ENCODE measurements around the gene CLN6. TPM values are rescaled to one million over a fixed set of nuclear protein-coding genes. Genes with fewer than 3 reads are reported as not detected.

CLN6 gene
- total RNA-seq, 3 donors from 2014 or later: 20.1 to 39.2 (median 31.0) TPM

DNA sequence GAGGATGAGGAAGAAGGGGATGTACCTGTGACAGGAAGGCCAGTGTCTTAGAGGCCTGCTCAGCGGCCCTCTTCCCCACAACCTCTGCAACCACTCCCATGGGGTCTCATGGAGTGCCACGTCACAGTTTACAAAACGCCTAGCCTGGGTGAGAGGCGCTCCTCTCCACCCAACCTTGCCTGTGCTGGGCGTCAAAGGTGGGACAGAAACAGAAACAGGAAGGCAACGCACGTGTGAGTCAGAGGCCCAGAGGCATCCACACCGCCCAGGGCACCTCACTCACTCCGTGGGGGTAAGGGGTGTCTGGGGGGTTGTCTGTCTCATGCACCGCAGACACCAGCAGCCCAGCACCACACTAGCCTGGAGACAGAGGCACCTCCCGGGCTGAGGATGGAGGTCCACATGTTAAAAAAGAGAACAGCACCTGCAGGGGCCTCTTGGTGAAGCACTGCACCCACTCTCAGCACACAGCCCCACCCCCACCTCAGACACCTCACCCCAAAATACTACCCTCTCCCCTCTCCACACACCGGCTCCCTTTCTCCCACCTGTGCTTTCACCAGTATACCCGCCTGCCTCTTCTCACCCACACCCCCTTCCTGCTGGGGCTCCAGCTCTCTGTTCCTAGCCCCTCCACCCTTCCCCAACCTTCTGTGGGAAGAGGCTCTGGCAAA is 19.7 kb downstream of the CLN6 start:
- TF ChIP-seq, protein P1, sequence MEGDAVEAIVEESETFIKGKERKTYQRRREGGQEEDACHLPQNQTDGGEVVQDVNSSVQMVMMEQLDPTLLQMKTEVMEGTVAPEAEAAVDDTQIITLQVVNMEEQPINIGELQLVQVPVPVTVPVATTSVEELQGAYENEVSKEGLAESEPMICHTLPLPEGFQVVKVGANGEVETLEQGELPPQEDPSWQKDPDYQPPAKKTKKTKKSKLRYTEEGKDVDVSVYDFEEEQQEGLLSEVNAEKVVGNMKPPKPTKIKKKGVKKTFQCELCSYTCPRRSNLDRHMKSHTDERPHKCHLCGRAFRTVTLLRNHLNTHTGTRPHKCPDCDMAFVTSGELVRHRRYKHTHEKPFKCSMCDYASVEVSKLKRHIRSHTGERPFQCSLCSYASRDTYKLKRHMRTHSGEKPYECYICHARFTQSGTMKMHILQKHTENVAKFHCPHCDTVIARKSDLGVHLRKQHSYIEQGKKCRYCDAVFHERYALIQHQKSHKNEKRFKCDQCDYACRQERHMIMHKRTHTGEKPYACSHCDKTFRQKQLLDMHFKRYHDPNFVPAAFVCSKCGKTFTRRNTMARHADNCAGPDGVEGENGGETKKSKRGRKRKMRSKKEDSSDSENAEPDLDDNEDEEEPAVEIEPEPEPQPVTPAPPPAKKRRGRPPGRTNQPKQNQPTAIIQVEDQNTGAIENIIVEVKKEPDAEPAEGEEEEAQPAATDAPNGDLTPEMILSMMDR (IDR thresholded peaks at IDR 0.05): no peak
- Histone ChIP-seq H3K9me3 (no peaks in the 10 kb centered on the region), H3K4me1 (ENCODE audit: low read depth) (peaks cover 13% of the 10 kb centered on the region), H3K4me3 (no peak overlapping the region), H3K36me3 (ENCODE audit: low read depth) (no peaks in the 10 kb centered on the region)
- DNase-seq (no peak), ATAC-seq (no peak)
- intact Hi-C loops (cut with DNase I, micrococcal nuclease): no loop called here

DNA sequence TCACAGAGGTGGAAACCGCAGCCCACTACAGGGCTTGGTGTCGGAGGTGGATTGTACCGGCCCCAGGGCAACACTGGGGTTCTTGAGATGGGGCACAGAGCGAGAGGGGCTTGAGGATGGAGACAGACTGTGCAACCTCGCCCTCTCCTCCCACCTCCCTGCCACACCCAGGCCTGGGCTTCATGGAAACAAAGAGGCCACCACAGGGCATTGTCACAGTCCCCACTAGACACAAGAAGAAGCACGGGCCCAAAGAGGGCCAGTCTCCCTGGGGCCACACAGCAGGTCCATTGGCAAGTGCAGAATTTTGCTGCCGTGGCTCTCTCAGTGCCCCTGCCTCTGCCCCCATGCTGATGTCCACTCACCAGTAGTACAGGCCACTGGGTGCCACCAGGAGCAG is 20.3 kb downstream of the CLN6 start:
- no peak for ATAC-seq
- peak in 1 of 3 donors; percentile 31 for DNase-seq
- Histone ChIP-seq H3K36me3 (ENCODE audit: low read depth) (no peaks in the 10 kb centered on the region), H3K4me1 (ENCODE audit: low read depth) (peaks cover 13% of the 10 kb centered on the region), H3K4me3 (no peak overlapping the region), H3K9me3 (no peaks in the 10 kb centered on the region)
- intact Hi-C loops (cut with DNase I, micrococcal nuclease): no loop called here
- TF ChIP-seq, protein P1 (IDR thresholded peaks at IDR 0.05): no peak

DNA sequence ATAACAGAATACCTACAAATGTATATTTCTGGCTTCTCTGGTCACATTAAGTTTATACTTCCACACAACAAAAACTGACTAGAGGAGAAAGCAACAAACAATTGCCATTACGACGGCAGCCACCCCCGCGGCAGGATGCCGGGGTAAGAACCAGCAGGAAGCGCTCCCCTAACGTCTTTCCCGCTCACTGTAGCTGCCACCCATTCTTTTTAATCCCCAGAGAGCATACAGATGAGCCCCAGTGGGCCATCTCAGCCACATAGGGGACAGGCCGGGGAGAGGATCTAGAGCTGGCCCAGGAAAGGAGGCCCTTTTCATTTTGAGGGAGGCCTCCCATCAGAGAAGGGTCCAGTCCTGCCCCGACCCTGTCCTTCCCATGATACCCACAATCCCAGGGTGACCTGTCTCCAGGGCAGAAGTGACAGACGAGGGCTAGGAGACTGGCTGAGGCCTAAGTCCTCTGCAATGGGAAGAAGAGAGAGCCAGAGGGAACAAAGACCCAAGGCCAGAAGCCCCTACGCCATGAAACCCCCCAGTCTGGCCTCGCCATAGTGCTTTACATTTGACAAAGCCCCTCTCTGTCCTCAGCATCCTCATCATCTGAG is 20.8 kb downstream of the CLN6 start:
- H3K4me1 ChIP-seq (ENCODE audit: low read depth): peaks cover 13% of the 10 kb centered on the region
- intact Hi-C loops (cut with DNase I, micrococcal nuclease): no loop called here
- TF ChIP-seq, protein P1 (IDR thresholded peaks at IDR 0.05): no peak
- no peaks in the 10 kb centered on the region for H3K9me3 ChIP-seq
- H3K4me3 ChIP-seq: no peak overlapping the region
- ATAC-seq (no peak), DNase-seq (peak in 1 of 3 donors; percentile 21)
- H3K36me3 ChIP-seq (ENCODE audit: low read depth): no peaks in the 10 kb centered on the region

DNA sequence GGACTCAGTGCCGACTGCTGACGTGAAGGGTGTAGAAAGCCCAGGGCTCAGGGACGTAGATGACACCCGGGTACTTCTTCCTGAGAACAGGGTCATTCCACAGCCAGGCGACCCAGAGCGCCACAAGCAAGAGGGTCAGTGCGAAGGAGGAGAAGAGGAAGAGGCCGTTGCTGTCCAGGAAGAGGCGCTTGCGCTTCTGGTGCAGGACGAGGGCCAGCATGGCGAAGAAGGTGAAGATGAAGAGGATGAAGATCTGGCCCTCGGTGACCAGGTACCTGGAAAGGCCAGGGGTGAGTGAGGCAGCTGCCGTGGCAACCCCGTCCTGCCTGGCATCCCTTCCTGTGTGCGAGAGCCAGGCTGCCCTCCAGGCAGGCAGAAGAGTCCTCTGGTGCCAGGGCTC is 21.4 kb downstream of the CLN6 start:
- Histone ChIP-seq H3K4me3 (no peak overlapping the region), H3K9me3 (no peaks in the 10 kb centered on the region), H3K4me1 (ENCODE audit: low read depth) (peaks cover 13% of the 10 kb centered on the region), H3K36me3 (ENCODE audit: low read depth) (no peaks in the 10 kb centered on the region)
- intact Hi-C loops (cut with DNase I, micrococcal nuclease): no loop called here
- ATAC-seq (no peak), DNase-seq (peak in 1 of 3 donors; percentile 30)
- TF ChIP-seq, protein P1 (IDR thresholded peaks at IDR 0.05): no peak

- ATAC-seq (no peak), DNase-seq (peak in 1 of 3 donors; percentile 42)
- intact Hi-C loops (cut with DNase I, micrococcal nuclease): no loop called here
- TF ChIP-seq, protein P1 (IDR thresholded peaks at IDR 0.05): no peak
- Histone ChIP-seq H3K9me3 (no peaks in the 10 kb centered on the region), H3K4me3 (no peak overlapping the region), H3K36me3 (ENCODE audit: low read depth) (no peaks in the 10 kb centered on the region), H3K4me1 (ENCODE audit: low read depth) (peaks cover 13% of the 10 kb centered on the region)
Observed at GRCh38 chr15:68207176-68207935, 22.2 kb downstream of the CLN6 start.

All from mucosa of descending colon (tissue), 3 donors.